Tibial nerve (tissue), 3 donors: ENCODE measurements around the gene IL27RA.

Source experiments
- POLR2A ChIP-seq, 2 donors: fragments of 450-650 bp; IDR thresholded peaks; one replicate each; pipeline ENCODE4 v1.6.1; 2017; ENCODE audit warnings: antibody characterized with exemption in 2 of 2, mild to moderate bottlenecking in 2 of 2, moderate library complexity in 2 of 2
- TF ChIP-seq, protein P1 (sequence below), 5 experiments: fragments of 200-600 bp in 3 of 5; fragments of 450-650 bp in 2 of 5; sonication (generic) in 3 of 5; IDR thresholded peaks; one replicate each; pipeline ENCODE4 v1.5.1; 2016 to 2019; ENCODE audit warnings: antibody characterized with exemption in 5 of 5, mild to moderate bottlenecking in 3 of 5, moderate library complexity in 2 of 5

DNA sequence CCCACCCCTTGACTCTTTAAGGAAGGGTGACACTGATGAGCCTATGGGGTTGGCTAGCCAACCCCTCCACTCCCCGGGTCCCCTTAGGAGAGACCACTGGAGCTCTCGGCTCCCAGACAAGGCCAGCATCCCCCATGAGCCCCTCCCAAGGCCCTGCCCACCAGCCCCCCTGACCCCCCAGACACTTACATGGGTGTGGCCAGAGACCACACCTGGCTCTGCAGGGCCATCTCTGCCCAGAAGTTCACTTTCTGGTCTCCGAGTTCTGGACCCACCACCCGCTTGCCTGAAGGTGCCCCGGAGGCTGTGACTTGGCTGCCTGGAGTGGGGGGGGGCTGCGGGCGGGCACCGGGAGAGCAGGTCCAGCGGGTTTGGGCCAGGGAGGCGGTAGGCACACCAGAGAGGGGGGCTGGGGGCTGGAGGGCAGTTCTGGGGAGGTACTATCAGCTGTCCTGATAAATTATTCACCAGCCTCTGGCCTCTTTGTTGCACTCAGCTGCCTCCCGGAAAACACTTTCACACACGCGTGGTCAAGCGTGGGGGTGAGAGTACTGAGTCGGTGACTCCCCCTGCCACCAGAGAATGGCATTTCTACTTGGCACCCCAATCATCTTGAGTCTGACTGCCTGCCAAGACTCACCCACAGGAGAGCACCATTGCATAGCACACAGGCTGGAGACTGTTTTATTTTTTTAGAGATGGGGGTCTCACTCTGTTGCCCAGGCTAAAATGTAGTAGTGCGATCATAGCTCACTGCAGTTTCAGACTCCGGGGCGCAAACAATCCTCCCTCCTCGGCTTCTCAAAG lies 30.4 kb downstream of the IL27RA start, which contains the start of gene PALM3:
- TF ChIP-seq, protein P1, sequence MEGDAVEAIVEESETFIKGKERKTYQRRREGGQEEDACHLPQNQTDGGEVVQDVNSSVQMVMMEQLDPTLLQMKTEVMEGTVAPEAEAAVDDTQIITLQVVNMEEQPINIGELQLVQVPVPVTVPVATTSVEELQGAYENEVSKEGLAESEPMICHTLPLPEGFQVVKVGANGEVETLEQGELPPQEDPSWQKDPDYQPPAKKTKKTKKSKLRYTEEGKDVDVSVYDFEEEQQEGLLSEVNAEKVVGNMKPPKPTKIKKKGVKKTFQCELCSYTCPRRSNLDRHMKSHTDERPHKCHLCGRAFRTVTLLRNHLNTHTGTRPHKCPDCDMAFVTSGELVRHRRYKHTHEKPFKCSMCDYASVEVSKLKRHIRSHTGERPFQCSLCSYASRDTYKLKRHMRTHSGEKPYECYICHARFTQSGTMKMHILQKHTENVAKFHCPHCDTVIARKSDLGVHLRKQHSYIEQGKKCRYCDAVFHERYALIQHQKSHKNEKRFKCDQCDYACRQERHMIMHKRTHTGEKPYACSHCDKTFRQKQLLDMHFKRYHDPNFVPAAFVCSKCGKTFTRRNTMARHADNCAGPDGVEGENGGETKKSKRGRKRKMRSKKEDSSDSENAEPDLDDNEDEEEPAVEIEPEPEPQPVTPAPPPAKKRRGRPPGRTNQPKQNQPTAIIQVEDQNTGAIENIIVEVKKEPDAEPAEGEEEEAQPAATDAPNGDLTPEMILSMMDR (IDR thresholded peaks at IDR 0.05) = no peak
- TF ChIP-seq POLR2A (IDR thresholded peaks at IDR 0.05) = no peak
